Glutamatergic neuron (in vitro differentiated cells): ENCODE data around the gene NFATC1. TPM values are rescaled to one million over a fixed set of nuclear protein-coding genes. Genes with fewer than 3 reads are reported as not detected.
A peak's percentile ranks its signal among the peaks of the same experiment; 100 is the strongest.

Experiments
- DNase-seq: peaks from one replicate; pipeline ENCODE4 v3.0.0; 2022
- H3K27ac Mint-ChIP-seq: one replicate; pipeline ENCODE4 v1.8.0; 2020; ENCODE audit warnings: mild to moderate bottlenecking, mixed read lengths, inconsistent platforms; ENCODE audit not compliant: unreplicated experiment
- H3K27me3 Mint-ChIP-seq: one replicate; pipeline ENCODE4 v1.8.0; 2020; ENCODE audit warnings: mild to moderate bottlenecking, moderate library complexity, mixed read lengths, inconsistent platforms; ENCODE audit not compliant: unreplicated experiment
- H3K36me3 Mint-ChIP-seq: one replicate; pipeline ENCODE4 v1.8.0; 2020; ENCODE audit warnings: mild to moderate bottlenecking, mixed read lengths, inconsistent platforms; ENCODE audit not compliant: unreplicated experiment
- H3K4me1 Mint-ChIP-seq: one replicate; pipeline ENCODE4 v1.8.0; 2020; ENCODE audit warnings: mild to moderate bottlenecking, low read depth, mixed read lengths, inconsistent platforms; ENCODE audit not compliant: unreplicated experiment
- H3K4me3 Mint-ChIP-seq: one replicate; pipeline ENCODE4 v1.8.0; 2020; ENCODE audit warnings: mild to moderate bottlenecking, mixed read lengths, inconsistent platforms; ENCODE audit not compliant: unreplicated experiment
- H3K9me3 Mint-ChIP-seq: one replicate; pipeline ENCODE4 v1.8.0; 2020; ENCODE audit warnings: mild to moderate bottlenecking, moderate library complexity, mixed read lengths, inconsistent platforms; ENCODE audit not compliant: unreplicated experiment
- CTCF ChIP-seq: fragments of 200-600 bp; sonication (generic); IDR thresholded peaks from one replicate; pipeline ENCODE4 v1.5.0; 2021; ENCODE audit not compliant: partially characterized antibody, unreplicated experiment
- total RNA-seq: library from RNA; stranded (reverse); fragmentation: NEBNext Ultra II Directional; extraction: Animal tissue kit (Norgen Biotek cat#: 25700); gene quantifications from one replicate; pipeline ENCODE4 v1.2.1, GENCODE V29; 2021; ENCODE audit not compliant: unreplicated experiment

Gene NFATC1
- total RNA-seq, 1 donor from 2014 or later, result 5.3 TPM

DNA sequence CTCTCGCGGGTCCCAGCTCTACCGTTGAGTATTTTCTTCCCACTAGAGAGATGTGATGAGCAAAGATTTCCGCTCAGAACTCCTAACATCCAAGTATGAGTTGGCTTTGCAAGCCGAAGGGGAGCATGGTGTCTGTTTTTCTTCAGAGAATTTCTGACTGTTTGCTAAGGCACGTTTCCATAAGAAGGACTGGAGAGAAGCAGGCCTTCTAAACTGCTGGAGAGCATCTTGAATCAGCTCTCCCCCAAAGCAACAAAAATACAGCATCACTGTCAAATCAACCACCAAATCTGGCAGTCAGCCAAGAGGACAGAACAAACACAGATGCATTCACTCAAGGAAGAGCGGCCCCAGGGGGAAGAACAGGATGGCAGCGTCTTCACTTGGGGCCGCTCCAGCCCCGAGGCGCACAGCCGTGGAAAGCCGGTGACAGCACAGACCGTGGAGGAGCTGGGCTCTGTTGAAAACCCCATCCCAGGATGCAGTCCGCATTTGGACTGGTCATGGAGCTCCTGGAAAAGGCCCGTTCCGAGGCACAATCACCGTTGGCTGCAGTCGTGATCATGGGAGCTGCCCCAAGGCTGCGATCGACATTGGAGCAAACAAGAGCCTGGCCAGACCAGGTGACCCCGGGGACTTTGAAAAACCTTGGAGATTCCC is 101.4 kb downstream of the NFATC1 start:
- no peak for TF ChIP-seq CTCF
- H3K27me3 Mint-ChIP-seq, result peaks cover 6% of the 10 kb centered on the region
- peak overlapping the region; percentile 68 for H3K27ac Mint-ChIP-seq
- H3K4me3 Mint-ChIP-seq, result no peak overlapping the region
- H3K9me3 Mint-ChIP-seq, result peaks cover 12% of the 10 kb centered on the region
- DNase-seq, result peak; percentile 37
- peaks cover 16% of the 10 kb centered on the region for H3K4me1 Mint-ChIP-seq
- peaks cover 42% of the 10 kb centered on the region for H3K36me3 Mint-ChIP-seq

DNA sequence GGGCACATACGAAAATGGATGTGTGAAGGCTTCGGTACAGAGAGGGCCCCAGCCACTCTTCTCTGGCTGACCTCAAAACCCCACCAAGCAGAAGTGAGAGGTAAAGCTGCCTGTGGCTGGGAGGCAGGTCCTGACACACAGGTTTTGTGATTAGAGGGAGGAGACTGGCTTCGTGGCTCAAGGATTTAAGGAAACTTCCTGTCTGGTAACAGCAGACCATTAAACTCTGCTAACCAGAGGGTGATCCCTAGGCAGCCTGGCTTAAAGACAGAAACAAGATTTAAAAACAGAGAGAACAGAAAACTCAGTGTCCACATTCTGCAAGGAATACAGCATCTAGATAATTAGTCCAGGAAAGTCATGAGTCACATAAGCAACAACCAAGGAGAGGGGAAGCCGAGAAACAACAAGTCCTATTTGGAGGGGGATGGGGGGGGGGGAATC is 101.9 kb downstream of the NFATC1 start:
- Mint-ChIP-seq H3K36me3 (peaks cover 42% of the 10 kb centered on the region), H3K9me3 (peaks cover 12% of the 10 kb centered on the region), H3K4me3 (no peak overlapping the region), H3K4me1 (peaks cover 16% of the 10 kb centered on the region), H3K27me3 (peaks cover 5% of the 10 kb centered on the region), H3K27ac (peak overlapping the region; percentile 17)
- no peak for DNase-seq
- TF ChIP-seq CTCF, result no peak

DNA sequence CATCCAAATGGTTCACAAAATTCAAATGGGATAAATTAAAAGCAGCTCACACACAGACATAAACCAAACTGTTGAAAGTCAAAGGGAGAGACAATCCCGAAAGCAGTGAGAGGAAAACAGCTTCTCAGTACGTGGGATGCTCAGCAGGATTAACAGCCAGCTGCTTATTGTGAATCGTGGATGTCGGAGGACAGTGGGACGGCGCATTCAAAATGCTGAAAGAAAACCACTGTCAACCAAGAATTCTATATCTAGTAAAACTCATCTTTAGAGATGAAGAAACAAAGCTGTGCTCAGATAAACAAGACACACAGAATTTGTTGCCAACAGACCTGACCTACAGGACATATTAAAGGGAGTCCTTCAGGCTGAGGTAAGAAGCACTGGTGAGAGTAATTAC is 102.9 kb downstream of the NFATC1 start:
- TF ChIP-seq CTCF, result no peak
- Mint-ChIP-seq H3K4me1 (peaks cover 16% of the 10 kb centered on the region), H3K9me3 (peaks cover 12% of the 10 kb centered on the region), H3K4me3 (no peak overlapping the region), H3K27me3 (peaks cover 5% of the 10 kb centered on the region), H3K36me3 (peaks cover 42% of the 10 kb centered on the region), H3K27ac (no peak overlapping the region)
- no peak for DNase-seq

- no peak for DNase-seq
- H3K4me3 Mint-ChIP-seq, result no peak overlapping the region
Measured at GRCh38 chr18:79501006-79501405, 105.3 kb downstream of the NFATC1 start.

More at GRCh38 chr18:79501006-79501405, 105.3 kb downstream of the NFATC1 start:
- Mint-ChIP-seq H3K36me3 (peaks cover 42% of the 10 kb centered on the region), H3K4me1 (peaks cover 14% of the 10 kb centered on the region), H3K9me3 (peaks cover 17% of the 10 kb centered on the region), H3K27ac (no peak overlapping the region), H3K27me3 (peaks cover 4% of the 10 kb centered on the region)
- TF ChIP-seq CTCF, result no peak
